A172 (cell line): ENCODE data around the gene FAM241B. TPM values are rescaled to one million over a fixed set of nuclear protein-coding genes. Genes with fewer than 3 reads are reported as not detected.

Experiments
- DNase-seq: peaks from one replicate; pipeline ENCODE4 v3.0.0-alpha.2; 2015; ENCODE audit warnings: low spot score
- total RNA-seq: library from RNA; depleted of rRNA; stranded (reverse); fragments of >200 nt; shearing (Covaris generic); gene quantifications from 2 replicates; pipeline ENCODE4 v1.2.3, GENCODE V29; 2014; rRNA removed

Gene FAM241B
- total RNA-seq, 1 experiment from 2014 or later = 7.4 TPM

GRCh38 chr10:69666756-69667155 is 36.7 kb downstream of the FAM241B start:
- DNase-seq = no peak

DNA sequence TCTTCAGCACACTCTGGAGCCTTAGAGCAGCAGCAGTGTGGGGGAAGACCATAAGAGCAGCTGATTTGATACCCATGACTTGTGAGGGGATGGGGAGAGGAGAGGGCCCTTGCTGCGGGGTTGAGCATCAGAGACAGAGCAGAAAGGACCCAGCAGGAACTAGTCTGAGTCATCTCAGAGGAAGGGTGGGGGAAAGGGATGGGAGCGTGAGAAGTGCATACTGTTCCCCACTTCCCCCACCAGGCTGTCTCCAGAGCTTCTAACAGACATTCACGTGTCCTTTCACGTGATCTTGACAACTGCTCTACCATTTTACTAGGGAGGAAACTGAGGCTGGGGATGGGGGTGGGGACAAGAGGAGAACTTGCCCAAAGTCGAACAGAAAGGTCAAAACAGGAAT is 38.7 kb downstream of the FAM241B start:
- peak; percentile 59 for DNase-seq

DNA sequence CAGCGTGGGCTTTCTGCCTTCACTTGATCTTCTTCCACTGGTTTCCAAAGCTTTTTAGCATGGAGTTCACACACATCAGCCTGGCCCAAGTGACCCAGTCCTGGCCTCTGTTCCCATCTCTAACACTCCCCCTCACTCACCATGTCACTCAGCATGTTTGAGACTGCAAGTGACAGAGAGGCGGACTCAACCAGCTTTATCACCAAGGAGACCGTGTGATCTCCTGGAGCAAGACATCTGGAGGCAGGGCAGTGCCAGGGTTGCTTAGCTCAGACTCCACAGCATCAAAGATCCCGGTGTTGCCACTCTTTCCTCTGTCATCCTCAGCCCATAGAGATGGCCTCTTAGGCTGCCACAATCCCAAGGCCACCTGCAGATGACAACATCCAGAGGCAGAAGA is 39.4 kb downstream of the FAM241B start:
- DNase-seq = no peak

GRCh38 chr10:69673521-69673920 is 43.5 kb downstream of the FAM241B start:
- DNase-seq = no peak

DNA sequence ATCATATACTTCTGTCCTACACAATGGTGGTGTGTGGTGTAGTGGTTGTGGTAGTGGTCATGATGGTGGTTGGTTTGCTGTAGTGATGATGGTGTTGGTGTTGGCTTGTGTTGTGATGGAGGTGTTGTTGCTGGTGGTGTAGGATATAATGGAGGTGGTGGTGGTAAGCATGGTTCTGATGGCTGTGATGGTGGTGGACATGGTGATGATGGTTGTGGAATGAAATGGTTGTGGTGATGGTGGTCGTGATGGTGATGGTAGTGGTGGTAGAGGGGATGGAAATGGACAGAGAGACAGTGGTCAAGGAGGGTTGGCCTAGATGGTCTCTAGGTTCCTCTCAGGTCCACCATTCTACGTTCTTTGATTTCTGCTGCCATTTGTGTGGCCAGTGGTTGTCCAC is 44.7 kb downstream of the FAM241B start:
- no peak for DNase-seq

- DNase-seq = no peak
Observed at GRCh38 chr10:69676301-69676700, 46.3 kb downstream of the FAM241B start.

- no peak for DNase-seq
Observed at GRCh38 chr10:69677985-69678654, 48.1 kb downstream of the FAM241B start.

GRCh38 chr10:69679736-69680135 is 49.7 kb downstream of the FAM241B start:
- no peak for DNase-seq

DNA sequence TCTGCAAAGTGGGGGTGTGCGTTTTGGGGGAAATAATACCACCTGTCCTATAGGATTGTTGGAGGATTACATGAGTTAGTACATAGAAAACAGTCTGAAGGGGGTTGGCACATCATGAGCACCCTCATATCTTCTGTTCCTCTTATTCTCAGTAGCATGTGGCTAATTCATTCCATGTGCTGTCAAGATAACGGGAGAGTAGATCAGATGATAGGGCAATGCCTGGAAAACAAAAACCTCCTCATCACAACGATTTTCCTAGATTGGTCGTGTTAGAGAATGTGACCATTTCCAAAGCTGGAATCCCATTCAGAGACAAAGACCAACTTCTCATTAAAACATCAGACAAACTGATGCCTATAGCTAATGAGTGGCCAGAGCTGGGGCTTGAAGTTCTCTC is 50.6 kb downstream of the FAM241B start:
- DNase-seq = no peak

- no peak for DNase-seq
Observed at GRCh38 chr10:69681436-69681835, 51.4 kb downstream of the FAM241B start.

DNA sequence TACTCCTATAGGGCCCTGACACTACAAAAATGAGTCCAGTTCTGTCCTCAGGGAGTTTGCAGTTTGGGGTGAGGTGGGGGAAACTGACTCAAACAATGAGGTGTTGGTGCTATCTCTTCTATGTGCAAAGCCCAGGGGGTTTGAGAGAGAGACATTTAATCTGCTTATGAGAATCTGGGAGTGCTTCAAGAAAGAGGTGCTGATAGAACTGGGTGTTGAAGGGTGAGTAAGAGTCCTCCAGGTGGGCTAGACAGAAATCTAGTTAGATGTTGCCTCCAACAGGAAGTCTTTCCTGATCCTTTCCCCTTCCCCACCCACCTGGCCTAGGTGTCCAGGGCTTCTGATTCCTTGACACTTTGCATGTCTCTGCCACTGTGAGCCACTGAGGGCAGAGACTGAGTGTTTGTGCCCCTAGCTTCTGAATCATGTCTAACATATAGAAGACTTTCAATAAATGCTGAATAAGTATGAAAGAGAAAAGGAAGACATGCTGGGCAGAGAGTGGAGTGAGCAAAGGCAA is 53.0 kb downstream of the FAM241B start:
- DNase-seq = no peak

Other genes starting within 250 kb of the FAM241B start
- gene TACR2, start 213.3 kb upstream of the FAM241B start, total RNA-seq = not detected in 2 replicates
- 13.6 and 18.7 TPM in 2 replicates for gene TSPAN15, start 178.8 kb upstream of the FAM241B start, total RNA-seq
- not detected in 2 replicates for gene NEUROG3, start 56.8 kb upstream of the FAM241B start, total RNA-seq
- 0.86 and 1.1 TPM in 2 replicates for gene COL13A1, start 171.7 kb downstream of the FAM241B start, total RNA-seq